AG09309 (cell line): ENCODE results near the gene PNPLA7.

ENCODE experiments used
- DNase-seq: peaks from one replicate; pipeline ENCODE4 v3.0.0-alpha.2; 2010; ENCODE audit warnings: low read depth
- H3K4me3 ChIP-seq: 2 replicates; pipeline ENCODE4 v1.5.1; 2011; ENCODE audit warnings: mild to moderate bottlenecking, low read depth, low read length, moderate library complexity; ENCODE audit not compliant: control insufficient read depth
- CTCF ChIP-seq: IDR thresholded peaks from 2 replicates; pipeline ENCODE4 v1.5.1; 2011; ENCODE audit warnings: mild to moderate bottlenecking, low read depth, low read length, inconsistent platforms; ENCODE audit not compliant: insufficient read depth, control insufficient read depth; ENCODE audit errors: missing control alignments

PNPLA7 gene

DNA sequence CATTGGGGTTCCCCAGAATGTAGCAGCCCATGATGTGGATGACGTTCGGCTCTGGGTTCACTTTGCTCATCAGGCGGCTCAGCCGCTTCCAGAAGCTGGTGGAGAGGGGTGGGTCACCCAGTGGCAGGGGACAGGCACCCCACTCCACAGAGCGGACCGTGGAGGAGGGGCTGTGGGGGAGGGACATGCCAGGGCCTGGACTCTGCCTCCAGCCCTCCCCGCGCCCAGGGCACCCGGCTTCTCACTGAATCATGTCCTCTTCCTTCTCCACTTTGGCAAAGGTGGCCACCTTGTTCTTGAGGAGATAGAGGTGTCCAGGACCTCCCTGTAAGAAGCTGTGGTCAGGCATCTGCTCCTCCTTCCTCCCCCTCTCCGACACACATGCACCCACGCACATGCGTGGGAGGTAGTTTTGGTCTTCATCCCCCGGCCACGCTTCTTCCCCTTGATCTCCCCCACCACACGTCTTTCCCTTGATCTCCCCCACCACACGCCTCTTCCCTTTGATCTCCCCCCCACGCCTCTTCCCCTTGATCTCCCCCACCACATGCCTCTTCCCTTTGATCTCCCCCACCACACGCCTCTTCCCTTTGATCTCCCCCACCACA is 100.2 kb downstream of the PNPLA7 start:
- DNase-seq = no peak
- no peak for TF ChIP-seq CTCF

GRCh38 chr9:137449081-137449844 is 100.9 kb downstream of the PNPLA7 start:
- DNase-seq = no peak
- H3K4me3 ChIP-seq = no peak overlapping the region
- no peak for TF ChIP-seq CTCF

More for the DNA sequence above, 100.2 kb downstream of the PNPLA7 start:
- no peak overlapping the region for H3K4me3 ChIP-seq

DNA sequence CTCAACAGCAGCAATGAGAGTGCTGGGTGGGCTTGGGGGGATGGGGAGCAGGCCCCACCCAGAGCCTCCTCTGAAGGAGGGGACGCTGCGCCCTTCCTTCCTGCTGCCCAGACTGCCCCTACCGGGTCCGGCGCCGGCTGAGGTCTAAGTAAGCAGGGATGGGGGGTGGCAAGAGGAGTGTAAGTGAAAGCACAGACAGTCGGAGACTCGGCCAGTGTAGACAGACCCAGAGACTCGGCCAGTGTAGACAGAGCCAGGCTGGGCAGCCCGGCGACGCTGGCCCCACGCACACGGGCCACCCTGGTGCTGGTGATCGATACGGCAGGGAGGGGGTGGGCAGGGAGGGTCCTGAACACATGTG is 101.6 kb downstream of the PNPLA7 start:
- no peak for DNase-seq
- no peak for TF ChIP-seq CTCF
- H3K4me3 ChIP-seq = no peak overlapping the region

- TF ChIP-seq CTCF = no peak
- DNase-seq = no peak
- no peak overlapping the region for H3K4me3 ChIP-seq
Measured at GRCh38 chr9:137447722-137448601, 102.2 kb downstream of the PNPLA7 start.

- no peak for TF ChIP-seq CTCF
- no peak overlapping the region for H3K4me3 ChIP-seq
- peak; percentile 18 for DNase-seq
Measured at GRCh38 chr9:137446851-137447471, 103.2 kb downstream of the PNPLA7 start.

GRCh38 chr9:137445930-137446431 is 104.2 kb downstream of the PNPLA7 start:
- DNase-seq = no peak
- H3K4me3 ChIP-seq = no peak overlapping the region
- no peak for TF ChIP-seq CTCF
